Trophoblast cell (in vitro differentiated cells and primary cell): ENCODE measurements around the gene MARK1.

Source experiments
- DNase-seq, 2 donors: peaks; one replicate each; pipeline ENCODE4 v3.0.0-alpha.2; 2016
- H2AFZ ChIP-seq: 2 replicates; pipeline ENCODE4 v1.6.1; 2013; ENCODE audit warnings: low read length, moderate library complexity, mild to moderate bottlenecking; ENCODE audit not compliant: insufficient read depth, poor library complexity
- H2AK5ac ChIP-seq: 2 replicates; pipeline ENCODE4 v1.6.1; 2013; ENCODE audit warnings: mild to moderate bottlenecking, low read length
- H2BK120ac ChIP-seq: 2 replicates; pipeline ENCODE4 v1.6.1; 2013; ENCODE audit warnings: low read length, mild to moderate bottlenecking, moderate library complexity; ENCODE audit not compliant: insufficient read depth, poor library complexity
- H2BK12ac ChIP-seq: 2 replicates; pipeline ENCODE4 v1.6.1; 2013; ENCODE audit warnings: mild to moderate bottlenecking, low read length, moderate library complexity
- H2BK5ac ChIP-seq: 2 replicates; pipeline ENCODE4 v1.6.1; 2013; ENCODE audit warnings: low read length, low read depth, moderate library complexity, mild to moderate bottlenecking; ENCODE audit not compliant: poor library complexity
- H3K14ac ChIP-seq: 2 replicates; pipeline ENCODE4 v1.6.1; 2013; ENCODE audit warnings: mild to moderate bottlenecking, low read length
- H3K18ac ChIP-seq: 2 replicates; pipeline ENCODE4 v1.6.1; 2013; ENCODE audit warnings: mild to moderate bottlenecking, low read length
- H3K23ac ChIP-seq: 2 replicates; pipeline ENCODE4 v1.6.1; 2013; ENCODE audit warnings: low read length
- H3K27ac ChIP-seq: 2 replicates; pipeline ENCODE4 v1.5.1; 2013; ENCODE audit warnings: low read depth, mild to moderate bottlenecking, inconsistent platforms, low read length, moderate library complexity
- H3K27me3 ChIP-seq: 2 replicates; pipeline ENCODE4 v1.6.1; 2013; ENCODE audit warnings: inconsistent platforms, mild to moderate bottlenecking, low read length, moderate library complexity; ENCODE audit not compliant: insufficient read depth
- H3K36me3 ChIP-seq, 2 experiments: 1 replicate in 1 of 2; 2 replicates in 1 of 2; pipeline ENCODE4 v1.6.1; 2013; ENCODE audit warnings: low read length in 2 of 2, mild to moderate bottlenecking in 2 of 2, moderate library complexity in 1 of 2; ENCODE audit not compliant: insufficient read depth in 2 of 2, control insufficient read depth in 1 of 2
- H3K4ac ChIP-seq: 2 replicates; pipeline ENCODE4 v1.6.1; 2013; ENCODE audit warnings: low read depth, mild to moderate bottlenecking, low read length, moderate library complexity
- H3K4me1 ChIP-seq, 2 experiments: 1 replicate in 1 of 2; 2 replicates in 1 of 2; pipeline ENCODE4 v1.6.1; 2013; ENCODE audit warnings: low read length in 2 of 2, mild to moderate bottlenecking in 2 of 2, moderate library complexity in 1 of 2; ENCODE audit not compliant: insufficient read depth in 2 of 2, control insufficient read depth in 1 of 2
- H3K4me2 ChIP-seq: 2 replicates; pipeline ENCODE4 v1.6.1; 2013; ENCODE audit warnings: inconsistent platforms, mild to moderate bottlenecking, low read length, moderate library complexity
- H3K4me3 ChIP-seq: 2 replicates; pipeline ENCODE4 v1.5.1; 2013; ENCODE audit warnings: mild to moderate bottlenecking, low read depth, low read length, inconsistent platforms
- H3K79me1 ChIP-seq: one replicate; pipeline ENCODE4 v1.6.1; 2013; ENCODE audit warnings: low read length
- H3K79me2 ChIP-seq: 2 replicates; pipeline ENCODE4 v1.6.1; 2013; ENCODE audit warnings: low read length, mild to moderate bottlenecking; ENCODE audit not compliant: control insufficient read depth, insufficient read depth, poor library complexity
- H3K9ac ChIP-seq: 2 replicates; pipeline ENCODE4 v1.6.1; 2013; ENCODE audit warnings: mild to moderate bottlenecking, low read length
- H3K9me3 ChIP-seq: 2 replicates; pipeline ENCODE4 v1.6.1; 2013; ENCODE audit warnings: low read depth, mild to moderate bottlenecking, control low read depth, inconsistent platforms, low read length; ENCODE audit not compliant: insufficient read depth
- H4K12ac ChIP-seq: 2 replicates; pipeline ENCODE4 v1.6.1; 2013; ENCODE audit warnings: low read depth, mild to moderate bottlenecking, low read length, moderate library complexity
- H4K8ac ChIP-seq: 2 replicates; pipeline ENCODE4 v1.6.1; 2013; ENCODE audit warnings: low read depth, mild to moderate bottlenecking, low read length, moderate library complexity
- H4K91ac ChIP-seq: one replicate; pipeline ENCODE4 v1.6.1; 2013; ENCODE audit warnings: low read depth, mild to moderate bottlenecking, low read length, moderate library complexity
- WGBS: extraction: QIAGEN DNeasy Blood & Tissue Kit; methylation state at CpG from one replicate; pipeline ENCODE4 v1.1.7; 2013; ENCODE audit warnings: missing lambda C conversion rate; ENCODE audit not compliant: insufficient read length, insufficient coverage; ENCODE audit errors: extremely low coverage; 5-methylcytosine and 5-hydroxymethylcytosine counted together

The MARK1 gene

GRCh38 chr1:220655509-220655908 lies 127.6 kb downstream of the MARK1 start:
- no peaks in the 10 kb centered on the region for H3K79me1 ChIP-seq
- no peak for DNase-seq
- no peak overlapping the region for H2AK5ac ChIP-seq
- H2AFZ ChIP-seq, result no peak overlapping the region
- no peak overlapping the region for H2BK12ac ChIP-seq
- no peak overlapping the region for H3K23ac ChIP-seq
- H2BK5ac ChIP-seq, result no peak overlapping the region
- H3K27me3 ChIP-seq, result no peaks in the 10 kb centered on the region
- no peak overlapping the region for H3K4me3 ChIP-seq
- no peak overlapping the region for H3K27ac ChIP-seq
- no peak overlapping the region for H4K91ac ChIP-seq
- H3K18ac ChIP-seq, result no peak overlapping the region
- no peak overlapping the region for H3K4ac ChIP-seq
- H2BK120ac ChIP-seq, result no peak overlapping the region
- H3K9ac ChIP-seq, result no peak overlapping the region
- no peak overlapping the region for H3K14ac ChIP-seq
- no peak overlapping the region for H4K12ac ChIP-seq
- no CpG with 5 or more reads among the region's 1 CpG for WGBS
- H3K4me2 ChIP-seq, result no peak overlapping the region
- no peaks in the 10 kb centered on the region for H3K9me3 ChIP-seq
- peaks cover 2% of the 10 kb centered on the region for H3K79me2 ChIP-seq
- no peaks in the 10 kb centered on the region for H3K4me1 ChIP-seq
- H3K36me3 ChIP-seq, result peaks cover 3 to 4% of the 10 kb centered on the region in 2 experiments
- H4K8ac ChIP-seq, result no peak overlapping the region

GRCh38 chr1:220655961-220656740 lies 128.2 kb downstream of the MARK1 start:
- H4K8ac ChIP-seq, result no peak overlapping the region
- no peak overlapping the region for H3K14ac ChIP-seq
- peaks cover 2% of the 10 kb centered on the region for H3K79me2 ChIP-seq
- H2BK12ac ChIP-seq, result no peak overlapping the region
- no peak overlapping the region for H3K27ac ChIP-seq
- no peak overlapping the region for H2AK5ac ChIP-seq
- DNase-seq, result no peak
- H3K4me2 ChIP-seq, result no peak overlapping the region
- H3K79me1 ChIP-seq, result no peaks in the 10 kb centered on the region
- no peak overlapping the region for H2AFZ ChIP-seq
- no peak overlapping the region for H3K4me3 ChIP-seq
- H2BK5ac ChIP-seq, result no peak overlapping the region
- H4K91ac ChIP-seq, result no peak overlapping the region
- no peak overlapping the region for H3K4ac ChIP-seq
- peaks cover 3 to 4% of the 10 kb centered on the region in 2 experiments for H3K36me3 ChIP-seq
- H3K18ac ChIP-seq, result no peak overlapping the region
- no peak overlapping the region for H2BK120ac ChIP-seq
- H3K23ac ChIP-seq, result no peak overlapping the region
- no peaks in the 10 kb centered on the region for H3K4me1 ChIP-seq
- no peaks in the 10 kb centered on the region for H3K9me3 ChIP-seq
- no peak overlapping the region for H4K12ac ChIP-seq
- H3K9ac ChIP-seq, result no peak overlapping the region
- H3K27me3 ChIP-seq, result no peaks in the 10 kb centered on the region

GRCh38 chr1:220666349-220666748 lies 138.4 kb downstream of the MARK1 start:
- no peaks in the 10 kb centered on the region for H3K9me3 ChIP-seq
- H4K12ac ChIP-seq, result no peak overlapping the region
- H3K79me2 ChIP-seq, result no peaks in the 10 kb centered on the region
- H3K79me1 ChIP-seq, result no peaks in the 10 kb centered on the region
- no peak overlapping the region for H3K27ac ChIP-seq
- no CpG with 5 or more reads among the region's 3 CpGs for WGBS
- H3K18ac ChIP-seq, result no peak overlapping the region
- DNase-seq, result no peak
- H2BK5ac ChIP-seq, result no peak overlapping the region
- H3K23ac ChIP-seq, result no peak overlapping the region
- no peak overlapping the region for H2AFZ ChIP-seq
- H3K4ac ChIP-seq, result no peak overlapping the region
- no peak overlapping the region for H2AK5ac ChIP-seq
- no peaks in the 10 kb centered on the region for H3K27me3 ChIP-seq
- H2BK12ac ChIP-seq, result no peak overlapping the region
- no peak overlapping the region for H3K4me2 ChIP-seq
- H3K14ac ChIP-seq, result no peak overlapping the region
- no peak overlapping the region for H2BK120ac ChIP-seq
- H4K91ac ChIP-seq, result no peak overlapping the region
- H3K36me3 ChIP-seq, result peaks cover 0 to 2% of the 10 kb centered on the region in 2 experiments
- H3K4me1 ChIP-seq, result no peaks in the 10 kb centered on the region
- H3K4me3 ChIP-seq, result no peak overlapping the region
- H3K9ac ChIP-seq, result no peak overlapping the region
- H4K8ac ChIP-seq, result no peak overlapping the region

GRCh38 chr1:220669005-220669404 lies 141.1 kb downstream of the MARK1 start:
- H3K4ac ChIP-seq, result no peak overlapping the region
- no peaks in the 10 kb centered on the region for H3K9me3 ChIP-seq
- H2BK12ac ChIP-seq, result no peak overlapping the region
- H3K27ac ChIP-seq, result no peak overlapping the region
- no peak overlapping the region for H4K12ac ChIP-seq
- no peaks in the 10 kb centered on the region for H3K4me1 ChIP-seq
- H3K79me1 ChIP-seq, result no peaks in the 10 kb centered on the region
- no peak overlapping the region for H3K14ac ChIP-seq
- H3K9ac ChIP-seq, result no peak overlapping the region
- no peak overlapping the region for H4K8ac ChIP-seq
- no peak overlapping the region for H3K23ac ChIP-seq
- H2AFZ ChIP-seq, result no peak overlapping the region
- no peak overlapping the region for H4K91ac ChIP-seq
- H3K79me2 ChIP-seq, result no peaks in the 10 kb centered on the region
- no peaks in the 10 kb centered on the region for H3K27me3 ChIP-seq
- H3K18ac ChIP-seq, result no peak overlapping the region
- no peak for DNase-seq
- no peak overlapping the region for H2BK120ac ChIP-seq
- H3K4me3 ChIP-seq, result no peak overlapping the region
- H2BK5ac ChIP-seq, result no peak overlapping the region
- H3K4me2 ChIP-seq, result no peak overlapping the region
- H3K36me3 ChIP-seq, result no peaks in the 10 kb centered on the region
- WGBS, result no CpG with 5 or more reads among the region's 1 CpG
- no peak overlapping the region for H2AK5ac ChIP-seq
